ENCODE data around the gene RAB1B. TPM values are rescaled to one million over a fixed set of nuclear protein-coding genes. Genes with fewer than 3 reads are reported as not detected.

RAB1B gene
- total and polyA plus RNA-seq, 4 donors = 78.6 to 203 (median 168) TPM

DNA sequence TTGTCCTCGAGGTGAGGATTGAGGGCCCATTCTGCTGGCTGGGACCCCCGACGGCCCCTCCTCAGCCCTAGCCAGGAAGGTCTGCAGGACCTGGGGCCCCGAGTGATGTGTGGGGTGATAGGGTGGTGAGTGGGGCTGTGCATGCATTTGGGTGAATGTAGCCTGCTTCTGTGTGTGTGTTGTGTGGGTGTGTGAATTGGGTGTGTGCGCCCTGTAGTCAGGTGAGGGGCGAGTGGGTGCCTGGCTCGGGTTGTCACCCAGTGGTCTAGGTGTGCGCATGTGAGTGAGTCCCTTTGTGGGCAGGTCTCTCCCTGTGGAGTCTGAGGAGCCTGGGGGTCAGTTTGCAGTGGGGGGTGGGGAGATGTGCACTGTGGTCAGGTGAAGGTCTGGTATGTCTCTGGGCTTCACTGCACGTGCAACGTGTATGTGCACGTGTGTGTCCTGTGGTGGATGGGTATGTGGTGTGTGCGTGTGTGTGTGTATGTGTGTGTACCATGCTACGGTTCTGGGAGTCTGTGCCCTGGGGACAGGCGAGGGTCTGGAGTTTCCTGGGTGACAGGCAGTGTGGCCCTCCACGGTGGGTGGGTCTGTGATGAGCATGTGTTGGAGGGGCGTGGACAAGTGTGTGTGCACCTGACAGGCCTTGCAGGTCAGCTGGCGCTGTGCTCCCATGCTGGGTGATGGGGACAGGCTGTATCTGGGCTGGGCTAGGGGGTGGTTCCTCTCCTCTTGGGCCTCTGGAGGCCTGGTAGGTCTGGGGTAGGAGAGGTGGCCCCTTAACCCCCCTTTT lies 24.3 kb downstream of the RAB1B start:
- H3K4me3 ChIP-seq = no peak overlapping the region
- ATAC-seq (ENCODE audit: insufficient read depth, low FRiP score) (no peak), DNase-seq (no peak)
- peaks cover 0 to 29% (median 25%) of the 10 kb centered on the region in 3 donors for H3K27me3 ChIP-seq (ENCODE audit: control insufficient read depth in 3 of 3, insufficient read depth in 3 of 3, low read length in 2 of 3)
- H3K4me1 ChIP-seq (ENCODE audit: control insufficient read depth in 5 of 5, insufficient read depth in 5 of 5, low read length in 5 of 5) = peaks cover 0 to 19% (median 12%) of the 10 kb centered on the region in 5 donors
- H3K9me3 ChIP-seq (ENCODE audit: control insufficient read depth in 4 of 4, insufficient read depth in 3 of 4, low read length in 3 of 4) = no peaks in the 10 kb centered on the region
- no peak overlapping the region for H3K27ac ChIP-seq (ENCODE audit: low read depth in 1 of 2, low read length in 1 of 2)
- H3K9ac ChIP-seq (ENCODE audit: insufficient read depth in 1 of 2, low read length in 2 of 2) = no peak overlapping the region
- TF ChIP-seq, protein P1, sequence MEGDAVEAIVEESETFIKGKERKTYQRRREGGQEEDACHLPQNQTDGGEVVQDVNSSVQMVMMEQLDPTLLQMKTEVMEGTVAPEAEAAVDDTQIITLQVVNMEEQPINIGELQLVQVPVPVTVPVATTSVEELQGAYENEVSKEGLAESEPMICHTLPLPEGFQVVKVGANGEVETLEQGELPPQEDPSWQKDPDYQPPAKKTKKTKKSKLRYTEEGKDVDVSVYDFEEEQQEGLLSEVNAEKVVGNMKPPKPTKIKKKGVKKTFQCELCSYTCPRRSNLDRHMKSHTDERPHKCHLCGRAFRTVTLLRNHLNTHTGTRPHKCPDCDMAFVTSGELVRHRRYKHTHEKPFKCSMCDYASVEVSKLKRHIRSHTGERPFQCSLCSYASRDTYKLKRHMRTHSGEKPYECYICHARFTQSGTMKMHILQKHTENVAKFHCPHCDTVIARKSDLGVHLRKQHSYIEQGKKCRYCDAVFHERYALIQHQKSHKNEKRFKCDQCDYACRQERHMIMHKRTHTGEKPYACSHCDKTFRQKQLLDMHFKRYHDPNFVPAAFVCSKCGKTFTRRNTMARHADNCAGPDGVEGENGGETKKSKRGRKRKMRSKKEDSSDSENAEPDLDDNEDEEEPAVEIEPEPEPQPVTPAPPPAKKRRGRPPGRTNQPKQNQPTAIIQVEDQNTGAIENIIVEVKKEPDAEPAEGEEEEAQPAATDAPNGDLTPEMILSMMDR (IDR thresholded peaks at IDR 0.05; ENCODE audit: control extremely low read depth, extremely low read depth) = no peak
- 55 to 60% methylated on average over 17 of the region's 17 CpGs for WGBS, 2 donors
- H3K36me3 ChIP-seq (ENCODE audit: control insufficient read depth in 4 of 4, insufficient read depth in 4 of 4, low read length in 4 of 4) = no peaks in the 10 kb centered on the region

DNA sequence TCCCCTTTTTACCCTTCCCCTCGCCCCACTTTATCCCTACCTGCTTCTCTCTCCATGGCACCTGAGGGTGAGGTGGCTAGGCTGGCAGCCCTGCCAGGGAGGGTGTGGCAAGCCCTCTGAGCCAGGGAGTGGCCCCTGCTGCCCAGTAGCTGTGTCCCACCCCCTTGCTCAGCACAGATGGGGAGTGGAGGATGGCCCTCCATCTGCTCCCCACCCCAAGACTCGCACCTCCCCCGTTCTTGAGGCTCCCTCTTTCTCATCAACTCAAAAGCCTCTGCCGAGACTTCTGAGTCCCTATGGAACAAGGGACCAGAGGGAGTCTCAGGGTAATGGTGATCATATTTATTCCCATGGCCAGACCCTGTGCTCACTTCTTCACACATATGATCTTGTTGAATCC lies 24.9 kb downstream of the RAB1B start:
- H3K4me3 ChIP-seq = no peak overlapping the region

GRCh38 chr11:66293777-66294625 lies 25.6 kb downstream of the RAB1B start:
- Histone ChIP-seq H3K9me3 (ENCODE audit: control insufficient read depth in 4 of 4, insufficient read depth in 3 of 4, low read length in 3 of 4) (no peaks in the 10 kb centered on the region), H3K27ac (ENCODE audit: low read depth in 1 of 2, low read length in 1 of 2) (no peak overlapping the region), H3K9ac (ENCODE audit: insufficient read depth in 1 of 2, low read length in 2 of 2) (no peak overlapping the region), H3K27me3 (ENCODE audit: control insufficient read depth in 3 of 3, insufficient read depth in 3 of 3, low read length in 2 of 3) (peaks cover 0 to 29% (median 25%) of the 10 kb centered on the region in 3 donors), H3K4me1 (ENCODE audit: control insufficient read depth in 5 of 5, insufficient read depth in 5 of 5, low read length in 5 of 5) (peaks cover 0 to 14% (median 7%) of the 10 kb centered on the region in 5 donors), H3K36me3 (ENCODE audit: control insufficient read depth in 4 of 4, insufficient read depth in 4 of 4, low read length in 4 of 4) (no peaks in the 10 kb centered on the region), H3K4me3 (no peak overlapping the region)
- ATAC-seq (ENCODE audit: insufficient read depth, low FRiP score) = no peak
- 72 to 83% methylated on average over 30 of the region's 30 CpGs for WGBS, 2 donors
- TF ChIP-seq, protein P1 (IDR thresholded peaks at IDR 0.05; ENCODE audit: control extremely low read depth, extremely low read depth) = no peak
- DNase-seq = no peak

More for the DNA sequence above, 24.9 kb downstream of the RAB1B start:
- WGBS, 2 donors = 67 to 92% methylated on average over 4 of the region's 4 CpGs
- Histone ChIP-seq H3K27ac (ENCODE audit: low read depth in 1 of 2, low read length in 1 of 2) (no peak overlapping the region), H3K9ac (ENCODE audit: insufficient read depth in 1 of 2, low read length in 2 of 2) (no peak overlapping the region), H3K36me3 (ENCODE audit: control insufficient read depth in 4 of 4, insufficient read depth in 4 of 4, low read length in 4 of 4) (no peaks in the 10 kb centered on the region), H3K27me3 (ENCODE audit: control insufficient read depth in 3 of 3, insufficient read depth in 3 of 3, low read length in 2 of 3) (peaks cover 0 to 29% (median 25%) of the 10 kb centered on the region in 3 donors), H3K9me3 (ENCODE audit: control insufficient read depth in 4 of 4, insufficient read depth in 3 of 4, low read length in 3 of 4) (no peaks in the 10 kb centered on the region), H3K4me1 (ENCODE audit: control insufficient read depth in 5 of 5, insufficient read depth in 5 of 5, low read length in 5 of 5) (peaks cover 0 to 14% (median 7%) of the 10 kb centered on the region in 5 donors)
- TF ChIP-seq, protein P1 (IDR thresholded peaks at IDR 0.05; ENCODE audit: control extremely low read depth, extremely low read depth) = no peak
- no peak for ATAC-seq (ENCODE audit: insufficient read depth, low FRiP score)
- no peak for DNase-seq
